ENCODE measurements around the gene HMGB1.
"Not testable (repeated sequence)": the region's sequence is repeated elsewhere in the genome, so short reads cannot be mapped to it uniquely, and the experiment has no call there.

Gene HMGB1

GRCh38 chr13:30466841-30467252, 1.1 kb upstream of the HMGB1 start:
- in situ Hi-C loops (cut with MboI; ENCODE audit: low sequenced_read_pairs) = no loop called here

GRCh38 chr13:30466358-30466714, 600 bp upstream of the HMGB1 start:
- in situ Hi-C loops (cut with MboI; ENCODE audit: low sequenced_read_pairs) = no loop called here

- in situ Hi-C loops (cut with MboI; ENCODE audit: low sequenced_read_pairs) = no loop called here
Observed at GRCh38 chr13:30465343-30465592, 468 bp downstream of the HMGB1 start.

GRCh38 chr13:30464496-30465342, 1.0 kb downstream of the HMGB1 start:
- in situ Hi-C loops (cut with MboI; ENCODE audit: low sequenced_read_pairs) = no loop called here

GRCh38 chr13:30463787-30464495, 1.8 kb downstream of the HMGB1 start:
- in situ Hi-C loops (cut with MboI; ENCODE audit: low sequenced_read_pairs) = no loop called here

- in situ Hi-C loops (cut with MboI; ENCODE audit: low sequenced_read_pairs) = not testable (repeated sequence)
Observed at GRCh38 chr13:30461279-30462066, 4.3 kb downstream of the HMGB1 start.

GRCh38 chr13:30457306-30457891, 8.3 kb downstream of the HMGB1 start:
- in situ Hi-C loops (cut with MboI; ENCODE audit: low sequenced_read_pairs) = no loop called here

- in situ Hi-C loops (cut with MboI; ENCODE audit: low sequenced_read_pairs) = no loop called here
Observed at GRCh38 chr13:30456290-30456689, 9.4 kb downstream of the HMGB1 start.

GRCh38 chr13:30454991-30455390, 10.7 kb downstream of the HMGB1 start:
- in situ Hi-C loops (cut with MboI; ENCODE audit: low sequenced_read_pairs) = no loop called here

- in situ Hi-C loops (cut with MboI; ENCODE audit: low sequenced_read_pairs) = no loop called here
Observed at GRCh38 chr13:30453727-30454126, 12.0 kb downstream of the HMGB1 start.

- in situ Hi-C loops (cut with MboI; ENCODE audit: low sequenced_read_pairs) = not testable (repeated sequence)
Observed at GRCh38 chr13:30451476-30451875, 14.3 kb downstream of the HMGB1 start.

- in situ Hi-C loops (cut with MboI; ENCODE audit: low sequenced_read_pairs) = no loop called here
Observed at GRCh38 chr13:30450066-30450465, 15.7 kb downstream of the HMGB1 start.

- in situ Hi-C loops (cut with MboI; ENCODE audit: low sequenced_read_pairs) = no loop called here
Observed at GRCh38 chr13:30448441-30448840, 17.3 kb downstream of the HMGB1 start.

GRCh38 chr13:30446126-30446500, 19.6 kb downstream of the HMGB1 start:
- in situ Hi-C loops (cut with MboI; ENCODE audit: low sequenced_read_pairs) = no loop called here

- in situ Hi-C loops (cut with MboI; ENCODE audit: low sequenced_read_pairs) = no loop called here
Observed at GRCh38 chr13:30443957-30444404, 21.8 kb downstream of the HMGB1 start.

- in situ Hi-C loops (cut with MboI; ENCODE audit: low sequenced_read_pairs) = not testable (repeated sequence)
Observed at GRCh38 chr13:30443491-30443890, 22.2 kb downstream of the HMGB1 start.

GRCh38 chr13:30442926-30443325, 22.8 kb downstream of the HMGB1 start:
- in situ Hi-C loops (cut with MboI; ENCODE audit: low sequenced_read_pairs) = no loop called here

GRCh38 chr13:30440910-30441703, 24.6 kb downstream of the HMGB1 start:
- in situ Hi-C loops (cut with MboI; ENCODE audit: low sequenced_read_pairs) = no loop called here

GRCh38 chr13:30438286-30438685, 27.4 kb downstream of the HMGB1 start:
- in situ Hi-C loops (cut with MboI; ENCODE audit: low sequenced_read_pairs) = no loop called here

GRCh38 chr13:30437177-30437576, 28.6 kb downstream of the HMGB1 start:
- in situ Hi-C loops (cut with MboI; ENCODE audit: low sequenced_read_pairs) = no loop called here
